Ishikawa (cell line): ENCODE results near the gene POLD2.

ENCODE experiments used
- CEBPB ChIP-seq: IDR thresholded peaks from 2 replicates; pipeline ENCODE4 v1.6.1; 2012
- CREB1 ChIP-seq: IDR thresholded peaks from 2 replicates; pipeline ENCODE4 v1.6.1; 2012; ENCODE audit warnings: low read depth
- EGR1 ChIP-seq: IDR thresholded peaks from 2 replicates; pipeline ENCODE4 v1.6.1; 2012
- EP300 ChIP-seq: IDR thresholded peaks from 2 replicates; pipeline ENCODE4 v1.6.1; 2012; ENCODE audit warnings: borderline replicate concordance
- FOXM1 ChIP-seq: IDR thresholded peaks from 2 replicates; pipeline ENCODE4 v1.6.1; 2012; ENCODE audit warnings: low read depth, borderline replicate concordance
- NFIC ChIP-seq: IDR thresholded peaks from 2 replicates; pipeline ENCODE4 v1.6.1; 2012
- RAD21 ChIP-seq: IDR thresholded peaks from 2 replicates; pipeline ENCODE4 v1.6.1; 2012; ENCODE audit warnings: low read depth
- REST ChIP-seq: IDR thresholded peaks from 2 replicates; pipeline ENCODE4 v1.6.1; 2012; ENCODE audit warnings: low read depth, mild to moderate bottlenecking
- TAF1 ChIP-seq: IDR thresholded peaks from 2 replicates; pipeline ENCODE4 v1.6.1; 2012; ENCODE audit warnings: low read depth, mild to moderate bottlenecking
- TCF12 ChIP-seq: IDR thresholded peaks from 2 replicates; pipeline ENCODE4 v1.6.1; 2012; ENCODE audit warnings: low read depth
- TEAD4 ChIP-seq: IDR thresholded peaks from 2 replicates; pipeline ENCODE4 v1.6.1; 2012
- USF1 ChIP-seq: IDR thresholded peaks from 2 replicates; pipeline ENCODE4 v1.6.1; 2012
- YY1 ChIP-seq: IDR thresholded peaks from 2 replicates; pipeline ENCODE4 v1.6.1; 2012; ENCODE audit warnings: low read depth
- ZBTB7A ChIP-seq: IDR thresholded peaks from 2 replicates; pipeline ENCODE4 v1.6.1; 2012; ENCODE audit warnings: low read depth
- TF ChIP-seq, protein P1 (sequence below): IDR thresholded peaks from 2 replicates; pipeline ENCODE4 v1.6.1; 2012

The POLD2 gene

GRCh38 chr7:44110719-44111635 lies 12.4 kb downstream of the POLD2 start:
- TF ChIP-seq EGR1: no peak
- TF ChIP-seq REST: no peak
- TF ChIP-seq RAD21: no peak
- TF ChIP-seq CEBPB: no peak
- TF ChIP-seq NFIC: no peak
- no peak for TF ChIP-seq FOXM1
- no peak for TF ChIP-seq YY1
- TF ChIP-seq EP300: no peak
- TF ChIP-seq TAF1: no peak
- TF ChIP-seq CREB1: no peak
- TF ChIP-seq, protein P1, sequence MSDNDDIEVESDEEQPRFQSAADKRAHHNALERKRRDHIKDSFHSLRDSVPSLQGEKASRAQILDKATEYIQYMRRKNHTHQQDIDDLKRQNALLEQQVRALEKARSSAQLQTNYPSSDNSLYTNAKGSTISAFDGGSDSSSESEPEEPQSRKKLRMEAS: no peak
- TF ChIP-seq TEAD4: no peak
- TF ChIP-seq TCF12: no peak
- TF ChIP-seq ZBTB7A: no peak

DNA sequence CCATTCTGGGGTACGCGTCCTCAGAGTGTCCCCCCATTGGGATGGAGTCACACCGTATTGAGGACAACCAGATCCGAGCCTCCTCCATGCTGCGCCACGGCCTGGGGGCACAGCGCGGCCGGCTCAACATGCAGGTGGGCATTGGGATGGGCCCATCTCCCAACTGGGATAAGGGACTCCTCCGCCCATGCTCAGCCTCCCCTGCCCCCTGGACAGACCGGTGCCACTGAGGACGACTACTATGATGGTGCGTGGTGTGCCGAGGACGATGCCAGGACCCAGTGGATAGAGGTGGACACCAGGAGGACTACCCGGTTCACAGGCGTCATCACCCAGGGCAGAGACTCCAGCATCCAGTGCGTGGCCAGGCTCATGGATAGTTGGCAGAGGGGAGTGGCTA lies 13.4 kb downstream of the POLD2 start:
- no peak for TF ChIP-seq CREB1
- no peak for TF ChIP-seq FOXM1
- no peak for TF ChIP-seq TAF1
- no peak for TF ChIP-seq TEAD4
- TF ChIP-seq, protein P1: no peak
- TF ChIP-seq EP300: no peak
- no peak for TF ChIP-seq USF1
- no peak for TF ChIP-seq CEBPB
- TF ChIP-seq ZBTB7A: no peak
- TF ChIP-seq TCF12: no peak

DNA sequence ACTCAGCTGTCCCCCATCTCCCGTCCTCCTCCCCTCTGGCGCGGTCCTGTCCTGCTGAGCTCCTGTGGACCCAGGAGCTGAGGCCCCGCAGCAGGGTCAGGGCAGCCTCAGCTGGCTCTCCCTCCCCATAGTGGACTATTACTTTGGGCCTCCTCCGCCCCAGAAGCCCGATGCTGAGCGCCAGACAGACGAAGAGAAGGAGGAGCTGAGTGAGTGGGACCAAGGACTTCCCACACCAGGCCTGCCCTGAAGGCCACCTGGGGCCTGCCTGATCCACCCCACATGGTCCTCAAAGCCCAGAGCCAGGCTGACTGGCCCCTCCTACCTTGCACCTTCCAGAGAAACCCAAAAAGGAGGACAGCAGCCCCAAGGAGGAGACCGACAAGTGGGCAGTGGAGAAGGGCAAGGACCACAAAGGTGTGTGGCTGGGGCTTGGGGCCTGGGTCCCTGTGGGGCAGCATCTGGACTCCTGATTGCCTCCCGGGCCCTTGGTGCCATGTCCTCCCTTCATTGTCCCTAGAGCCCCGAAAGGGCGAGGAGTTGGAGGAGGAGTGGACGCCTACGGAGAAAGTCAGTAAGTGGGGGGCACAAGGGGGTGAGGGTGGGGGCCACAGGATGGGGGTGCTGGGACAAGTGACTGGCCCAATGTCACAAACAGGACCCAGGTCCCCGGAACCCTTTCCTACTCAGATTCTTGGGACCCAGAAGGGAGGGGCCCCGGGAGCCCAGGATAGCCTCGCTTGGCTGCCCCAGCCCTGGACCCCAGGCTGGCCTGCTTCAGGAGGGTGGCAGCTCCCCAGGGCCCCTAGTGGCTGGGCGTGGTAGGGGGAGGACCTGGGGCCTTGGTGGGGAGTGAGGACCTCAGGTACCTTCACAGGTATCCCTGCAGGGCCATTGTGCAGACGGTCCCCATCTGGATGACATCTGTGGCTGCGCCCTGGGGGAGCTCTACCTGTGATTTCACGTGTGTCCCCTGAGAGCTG lies 14.3 kb downstream of the POLD2 start:
- TF ChIP-seq NFIC (no peak), USF1 (no peak), FOXM1 (no peak), EGR1 (no peak), YY1 (no peak), EP300 (no peak), TAF1 (no peak), RAD21 (no peak), CREB1 (no peak), CEBPB (no peak), TEAD4 (no peak), REST (no peak), TCF12 (no peak), ZBTB7A (no peak)
- TF ChIP-seq, protein P1: no peak

DNA sequence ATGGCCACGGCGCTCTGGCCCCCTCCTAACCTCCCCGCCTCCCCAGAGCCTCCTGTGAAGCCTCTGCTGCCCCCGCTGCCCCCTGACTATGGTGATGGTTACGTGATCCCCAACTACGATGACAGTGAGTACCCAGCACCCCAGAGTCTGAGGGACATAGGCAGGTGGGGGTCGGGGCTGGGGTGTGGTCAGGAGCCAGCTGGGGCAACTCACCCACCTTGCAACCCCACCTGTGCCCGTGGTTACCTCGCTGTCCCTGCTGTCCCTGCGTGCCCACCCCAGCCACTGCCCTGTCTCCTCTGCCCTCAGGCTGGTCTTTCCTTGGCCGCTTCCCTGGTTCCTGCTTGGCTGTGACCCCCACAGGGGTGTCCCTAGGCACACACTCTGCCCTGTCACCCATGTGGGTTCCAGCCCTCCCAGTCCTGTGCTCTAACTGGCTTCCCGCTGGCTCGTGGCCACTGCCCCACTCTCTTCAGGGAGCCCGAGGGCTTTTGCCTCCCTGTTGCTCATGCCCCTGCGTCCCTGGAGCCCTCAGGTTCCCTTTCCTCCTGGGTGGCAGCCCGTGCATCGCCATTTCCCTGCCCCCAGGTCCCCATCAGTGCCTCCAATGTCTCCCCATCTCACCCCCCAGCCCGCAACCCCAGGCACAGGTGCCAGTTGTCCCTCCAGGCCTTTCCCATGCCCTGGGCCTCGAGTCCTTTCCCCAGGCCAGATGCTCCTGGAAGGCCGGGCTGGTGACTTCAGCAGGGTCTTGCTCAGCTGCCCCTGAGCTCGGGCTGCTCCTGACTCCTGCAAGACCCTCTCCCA lies 15.2 kb downstream of the POLD2 start:
- TF ChIP-seq FOXM1 (no peak), NFIC (no peak), RAD21 (no peak), YY1 (no peak), TEAD4 (no peak), TCF12 (no peak), CEBPB (no peak), EGR1 (no peak), CREB1 (no peak), REST (no peak), TAF1 (no peak), USF1 (no peak), ZBTB7A (no peak)
- TF ChIP-seq, protein P1: no peak
